ENCODE measurements around the gene LRRC63.
"Not testable (repeated sequence)": the region's sequence is repeated elsewhere in the genome, so short reads cannot be mapped to it uniquely, and the experiment has no call there.

LRRC63 gene

DNA sequence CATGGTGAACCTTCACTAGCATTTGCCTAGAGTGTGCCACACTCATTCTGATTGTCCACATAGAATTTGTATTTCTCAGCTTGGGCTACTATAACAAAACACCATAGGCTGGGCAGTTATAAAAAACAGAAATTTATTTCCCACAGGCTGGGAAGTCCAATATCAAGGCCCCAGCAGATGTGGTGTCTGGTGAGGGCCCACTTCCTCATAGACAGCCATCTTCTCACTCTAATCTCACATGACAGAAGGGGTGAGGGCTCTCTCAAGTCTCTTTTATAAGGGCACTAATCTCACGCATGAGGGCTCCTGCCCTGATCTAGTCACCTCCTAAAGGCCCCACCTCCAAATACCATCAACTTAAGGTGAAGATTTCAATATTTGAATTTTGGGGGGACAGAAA, 53.6 kb downstream of the LRRC63 start:
- Histone ChIP-seq H3K36me3 (ENCODE audit: insufficient read depth, low read length) (no peaks in the 10 kb centered on the region), H2AFZ (ENCODE audit: low read length, unreplicated experiment) (no peak overlapping the region), H3K27ac (ENCODE audit: low read depth, low read length) (no peak overlapping the region), H3K79me2 (ENCODE audit: control insufficient read depth, insufficient read depth, low read length, unreplicated experiment) (no peaks in the 10 kb centered on the region), H3K27me3 (ENCODE audit: insufficient read depth, low read length) (no peaks in the 10 kb centered on the region), H3K4me1 (ENCODE audit: control insufficient read depth, insufficient read depth, low read length, unreplicated experiment) (no peaks in the 10 kb centered on the region), H3K4me3 (ENCODE audit: low read depth, low read length) (no peak overlapping the region)

DNA sequence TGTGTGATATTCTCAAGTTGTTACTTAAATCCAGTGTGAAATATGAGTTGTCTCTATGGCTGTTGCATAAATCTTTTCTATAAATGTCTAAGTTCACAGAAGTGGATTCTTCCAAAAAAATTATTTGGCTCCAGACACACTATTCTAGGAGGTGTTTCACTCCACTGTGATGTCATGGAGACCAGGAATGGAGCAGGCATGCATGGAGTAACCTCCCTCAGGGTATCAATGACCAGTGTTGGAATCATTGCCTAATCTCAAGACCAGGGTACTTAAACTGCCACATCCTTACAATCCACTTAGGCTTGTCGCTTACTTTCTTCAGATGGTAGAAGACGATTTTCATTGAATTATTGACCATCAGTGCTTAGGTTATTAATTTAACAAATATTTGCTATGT, 55.4 kb downstream of the LRRC63 start:
- Histone ChIP-seq H3K27me3 (ENCODE audit: insufficient read depth, low read length) (no peaks in the 10 kb centered on the region), H3K4me1 (ENCODE audit: control insufficient read depth, insufficient read depth, low read length, unreplicated experiment) (no peaks in the 10 kb centered on the region), H3K79me2 (ENCODE audit: control insufficient read depth, insufficient read depth, low read length, unreplicated experiment) (no peaks in the 10 kb centered on the region), H2AFZ (ENCODE audit: low read length, unreplicated experiment) (no peak overlapping the region), H3K27ac (ENCODE audit: low read depth, low read length) (no peak overlapping the region), H3K4me3 (ENCODE audit: low read depth, low read length) (no peak overlapping the region), H3K36me3 (ENCODE audit: insufficient read depth, low read length) (no peaks in the 10 kb centered on the region)

DNA sequence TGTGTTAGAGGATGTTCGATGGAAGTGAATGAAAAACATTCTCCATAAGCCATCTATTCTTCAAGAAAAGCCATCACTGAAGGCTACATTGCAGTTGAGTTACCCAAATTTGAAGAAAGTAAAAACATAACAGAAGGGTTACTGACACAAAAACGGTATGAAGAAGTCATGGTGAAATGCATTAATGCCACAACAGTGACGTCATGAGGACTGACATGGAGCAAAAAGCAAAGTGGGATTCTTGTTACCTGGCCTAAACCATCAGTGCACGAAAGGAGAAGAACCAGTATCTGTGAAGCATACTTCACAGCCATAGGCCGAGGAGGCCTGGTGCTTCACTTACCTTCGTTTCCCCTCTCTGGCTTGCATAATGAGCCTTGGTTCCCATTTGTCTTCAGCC, 58.7 kb downstream of the LRRC63 start:
- no peak overlapping the region for H3K27ac ChIP-seq (ENCODE audit: low read depth, low read length)
- no peaks in the 10 kb centered on the region for H3K36me3 ChIP-seq (ENCODE audit: insufficient read depth, low read length)
- no peaks in the 10 kb centered on the region for H3K4me1 ChIP-seq (ENCODE audit: control insufficient read depth, insufficient read depth, low read length, unreplicated experiment)
- no peaks in the 10 kb centered on the region for H3K79me2 ChIP-seq (ENCODE audit: control insufficient read depth, insufficient read depth, low read length, unreplicated experiment)
- H3K27me3 ChIP-seq (ENCODE audit: insufficient read depth, low read length) = no peaks in the 10 kb centered on the region
- H2AFZ ChIP-seq (ENCODE audit: low read length, unreplicated experiment) = no peak overlapping the region
- H3K4me3 ChIP-seq (ENCODE audit: low read depth, low read length) = no peak overlapping the region

DNA sequence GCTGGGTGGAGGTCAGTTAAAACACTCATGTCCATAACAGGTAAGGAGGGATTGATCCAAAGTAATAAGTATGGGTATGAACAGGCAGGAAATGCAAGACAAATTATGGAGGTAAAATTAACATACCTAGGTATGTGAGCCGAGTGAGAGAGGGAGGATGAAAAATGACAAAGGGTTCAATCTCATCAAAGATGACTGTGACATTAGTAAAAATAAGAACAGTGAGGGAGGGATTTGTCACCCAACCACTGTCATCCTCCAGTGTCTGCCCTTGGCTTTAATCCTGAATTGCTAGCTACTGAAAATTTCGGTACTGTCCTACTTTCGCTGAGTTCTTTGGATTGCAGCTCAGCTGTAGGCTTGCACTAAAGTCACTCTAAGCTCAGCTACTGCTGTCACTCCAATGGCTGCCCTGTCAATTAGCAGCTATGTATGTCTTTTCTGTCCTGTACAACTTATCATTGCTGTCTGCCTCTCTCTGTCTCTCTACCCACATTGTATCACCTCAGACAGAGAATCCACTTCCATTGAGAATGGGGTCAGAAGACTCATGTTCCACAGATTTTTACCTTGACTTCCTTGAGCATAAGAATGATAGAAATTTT, 62.5 kb downstream of the LRRC63 start:
- Histone ChIP-seq H2AFZ (ENCODE audit: low read length, unreplicated experiment) (no peak overlapping the region), H3K27ac (ENCODE audit: low read depth, low read length) (no peak overlapping the region), H3K79me2 (ENCODE audit: control insufficient read depth, insufficient read depth, low read length, unreplicated experiment) (no peaks in the 10 kb centered on the region), H3K36me3 (ENCODE audit: insufficient read depth, low read length) (no peaks in the 10 kb centered on the region), H3K4me3 (ENCODE audit: low read depth, low read length) (no peak overlapping the region), H3K4me1 (ENCODE audit: control insufficient read depth, insufficient read depth, low read length, unreplicated experiment) (no peaks in the 10 kb centered on the region), H3K27me3 (ENCODE audit: insufficient read depth, low read length) (no peaks in the 10 kb centered on the region)

DNA sequence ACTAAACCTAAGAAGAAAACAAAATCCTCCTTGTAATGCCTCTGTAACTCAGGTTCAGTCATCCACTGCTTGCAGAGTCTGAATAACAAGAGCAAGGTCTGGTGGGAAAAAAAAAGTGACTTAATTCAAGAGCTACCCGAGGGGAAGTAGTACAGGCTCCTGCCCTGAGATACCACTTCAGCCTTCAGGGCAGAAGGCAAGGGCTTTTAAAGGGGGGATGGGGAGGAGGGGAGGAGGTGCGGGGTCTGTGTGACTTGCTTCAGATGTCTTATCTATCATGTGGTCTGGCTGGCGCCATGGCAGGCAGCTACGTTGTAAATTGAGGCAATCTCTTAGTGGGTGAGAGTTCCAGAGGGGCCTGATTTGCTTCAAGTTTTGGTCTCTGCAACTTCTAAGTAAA, 66.7 kb downstream of the LRRC63 start:
- Histone ChIP-seq H2AFZ (ENCODE audit: low read length, unreplicated experiment) (no peak overlapping the region), H3K27ac (ENCODE audit: low read depth, low read length) (no peak overlapping the region), H3K4me1 (ENCODE audit: control insufficient read depth, insufficient read depth, low read length, unreplicated experiment) (no peaks in the 10 kb centered on the region), H3K36me3 (ENCODE audit: insufficient read depth, low read length) (no peaks in the 10 kb centered on the region), H3K79me2 (ENCODE audit: control insufficient read depth, insufficient read depth, low read length, unreplicated experiment) (no peaks in the 10 kb centered on the region), H3K4me3 (ENCODE audit: low read depth, low read length) (no peak overlapping the region), H3K27me3 (ENCODE audit: insufficient read depth, low read length) (no peaks in the 10 kb centered on the region)

DNA sequence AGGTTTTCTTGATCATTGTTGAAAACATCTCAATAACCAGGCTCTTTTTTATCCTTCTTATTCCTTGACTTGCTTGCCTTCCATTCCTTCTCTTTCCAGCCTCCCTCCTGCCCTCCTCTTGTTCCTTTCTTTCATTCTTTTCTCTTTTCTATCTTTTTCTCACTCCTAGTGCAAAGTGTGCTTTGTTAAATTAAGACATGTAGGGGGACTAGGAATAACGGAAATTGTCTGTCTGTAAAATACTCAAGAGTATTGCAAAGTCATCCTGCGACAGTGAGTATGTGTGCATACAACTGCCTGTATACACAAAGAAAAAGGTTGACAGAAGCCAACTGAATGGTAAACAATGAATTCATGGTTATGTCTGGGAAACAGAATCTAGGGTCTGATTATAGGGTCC, 70.1 kb downstream of the LRRC63 start:
- Histone ChIP-seq H3K79me2 (ENCODE audit: control insufficient read depth, insufficient read depth, low read length, unreplicated experiment) (no peaks in the 10 kb centered on the region), H3K27me3 (ENCODE audit: insufficient read depth, low read length) (no peaks in the 10 kb centered on the region), H3K36me3 (ENCODE audit: insufficient read depth, low read length) (no peaks in the 10 kb centered on the region), H3K27ac (ENCODE audit: low read depth, low read length) (no peak overlapping the region), H3K4me1 (ENCODE audit: control insufficient read depth, insufficient read depth, low read length, unreplicated experiment) (no peaks in the 10 kb centered on the region), H3K4me3 (ENCODE audit: low read depth, low read length) (no peak overlapping the region), H2AFZ (ENCODE audit: low read length, unreplicated experiment) (no peak overlapping the region)

DNA sequence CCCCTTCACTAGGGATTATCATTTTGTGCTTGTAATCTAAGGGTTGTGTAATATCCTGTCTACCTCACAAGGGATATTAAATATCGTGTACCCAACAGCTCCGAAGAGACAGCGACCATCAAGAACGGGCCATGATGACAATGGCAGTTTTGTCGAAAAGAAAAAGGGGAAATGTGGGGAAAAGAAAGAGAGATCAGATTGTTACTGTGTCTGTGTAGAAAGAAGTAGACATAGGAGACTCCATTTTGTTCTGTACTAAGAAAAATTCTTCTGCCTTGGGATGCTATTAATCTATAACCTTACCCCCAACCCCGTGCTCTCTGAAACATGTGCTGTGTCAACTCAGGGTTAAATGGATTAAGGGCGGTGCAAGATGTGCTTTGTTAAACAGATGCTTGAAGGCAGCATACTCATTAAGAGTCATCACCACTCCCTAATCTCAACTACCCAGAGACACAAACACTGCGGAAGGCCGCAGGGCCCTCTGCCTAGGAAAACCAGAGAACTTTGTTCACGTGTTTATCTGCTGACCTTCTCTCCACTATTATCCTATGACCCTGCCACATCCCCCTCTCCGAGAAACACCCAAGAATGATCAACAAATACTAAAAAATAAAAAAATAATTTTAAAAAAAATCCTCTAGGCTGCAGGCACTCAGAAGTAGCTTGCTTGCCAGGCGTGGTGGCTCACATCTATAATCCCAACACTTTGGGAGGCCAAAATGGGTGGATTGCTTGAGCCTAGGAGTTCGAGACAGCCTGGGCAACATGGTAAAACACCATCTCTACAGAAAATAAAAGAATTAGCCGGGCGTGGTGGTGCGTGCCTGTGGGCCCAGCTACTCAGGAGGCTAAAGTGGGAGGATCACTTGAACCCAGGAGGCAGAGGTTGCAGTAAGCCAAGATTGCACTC, 72.4 kb downstream of the LRRC63 start:
- not testable (repeated sequence) for H3K4me3 ChIP-seq (ENCODE audit: low read depth, low read length); H3K27ac ChIP-seq (ENCODE audit: low read depth, low read length); H3K79me2 ChIP-seq (ENCODE audit: control insufficient read depth, insufficient read depth, low read length, unreplicated experiment); H2AFZ ChIP-seq (ENCODE audit: low read length, unreplicated experiment); H3K36me3 ChIP-seq (ENCODE audit: insufficient read depth, low read length); H3K4me1 ChIP-seq (ENCODE audit: control insufficient read depth, insufficient read depth, low read length, unreplicated experiment); H3K27me3 ChIP-seq (ENCODE audit: insufficient read depth, low read length)

DNA sequence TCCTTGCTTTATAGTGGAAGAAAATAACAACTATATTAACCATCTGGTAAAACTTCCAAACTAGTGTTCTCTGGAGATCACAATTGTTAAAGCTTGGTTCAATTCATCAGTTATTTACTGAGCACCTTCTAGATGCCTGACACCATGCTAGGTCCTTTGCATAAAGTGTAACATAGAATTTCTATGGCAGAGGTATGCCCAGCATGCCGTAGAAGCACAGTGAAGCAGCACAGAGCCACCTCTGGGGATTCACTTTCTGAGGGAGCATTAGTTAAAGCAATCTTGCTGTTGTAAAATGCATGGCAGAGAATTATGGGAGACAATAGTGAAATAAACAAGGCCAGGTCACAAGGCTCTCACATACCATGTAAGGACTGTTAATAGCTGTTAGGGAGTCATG, 75.2 kb downstream of the LRRC63 start:
- H2AFZ ChIP-seq (ENCODE audit: low read length, unreplicated experiment) = no peak overlapping the region
- no peak overlapping the region for H3K4me3 ChIP-seq (ENCODE audit: low read depth, low read length)
- no peaks in the 10 kb centered on the region for H3K4me1 ChIP-seq (ENCODE audit: control insufficient read depth, insufficient read depth, low read length, unreplicated experiment)

DNA sequence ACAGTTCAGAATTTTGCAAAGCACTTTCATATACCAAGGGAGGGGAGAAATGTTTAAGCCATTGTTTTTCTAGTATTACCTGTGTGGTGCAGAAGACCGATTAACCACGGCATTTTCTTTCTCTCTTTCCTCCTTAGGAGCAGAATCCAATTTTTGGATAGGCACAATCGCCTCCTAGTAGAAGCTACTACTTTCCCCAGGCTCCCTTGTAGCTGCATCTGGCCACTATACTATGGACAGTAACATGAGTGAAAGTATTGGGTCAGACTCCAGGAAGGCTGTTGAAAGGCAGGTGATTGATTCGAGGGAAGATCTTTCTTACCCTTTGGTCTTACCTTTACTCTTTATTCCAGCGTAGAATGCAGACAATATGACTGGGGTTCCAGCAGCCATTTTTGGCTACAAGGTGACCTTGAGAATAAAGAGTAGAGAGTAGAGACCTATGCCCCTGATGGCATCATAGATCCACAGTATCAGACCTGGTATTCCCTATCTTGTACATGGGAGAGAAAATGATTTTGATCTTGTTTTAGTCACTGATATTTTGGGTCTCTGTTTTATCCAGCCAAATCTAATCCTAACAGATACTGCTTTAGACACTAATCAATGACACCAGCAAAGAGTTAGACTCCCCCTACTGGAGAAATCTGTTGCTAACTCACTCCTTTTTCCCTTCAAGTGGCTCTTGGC, 77.0 kb downstream of the LRRC63 start:
- Histone ChIP-seq H3K4me1 (ENCODE audit: control insufficient read depth, insufficient read depth, low read length, unreplicated experiment) (no peaks in the 10 kb centered on the region), H3K27ac (ENCODE audit: low read depth, low read length) (no peak overlapping the region), H3K27me3 (ENCODE audit: insufficient read depth, low read length) (no peaks in the 10 kb centered on the region), H2AFZ (ENCODE audit: low read length, unreplicated experiment) (no peak overlapping the region), H3K4me3 (ENCODE audit: low read depth, low read length) (no peak overlapping the region), H3K36me3 (ENCODE audit: insufficient read depth, low read length) (no peaks in the 10 kb centered on the region), H3K79me2 (ENCODE audit: control insufficient read depth, insufficient read depth, low read length, unreplicated experiment) (no peaks in the 10 kb centered on the region)

More for the DNA sequence above, 75.2 kb downstream of the LRRC63 start:
- Histone ChIP-seq H3K79me2 (ENCODE audit: control insufficient read depth, insufficient read depth, low read length, unreplicated experiment) (no peaks in the 10 kb centered on the region), H3K27me3 (ENCODE audit: insufficient read depth, low read length) (no peaks in the 10 kb centered on the region), H3K27ac (ENCODE audit: low read depth, low read length) (no peak overlapping the region), H3K36me3 (ENCODE audit: insufficient read depth, low read length) (no peaks in the 10 kb centered on the region)

DNA sequence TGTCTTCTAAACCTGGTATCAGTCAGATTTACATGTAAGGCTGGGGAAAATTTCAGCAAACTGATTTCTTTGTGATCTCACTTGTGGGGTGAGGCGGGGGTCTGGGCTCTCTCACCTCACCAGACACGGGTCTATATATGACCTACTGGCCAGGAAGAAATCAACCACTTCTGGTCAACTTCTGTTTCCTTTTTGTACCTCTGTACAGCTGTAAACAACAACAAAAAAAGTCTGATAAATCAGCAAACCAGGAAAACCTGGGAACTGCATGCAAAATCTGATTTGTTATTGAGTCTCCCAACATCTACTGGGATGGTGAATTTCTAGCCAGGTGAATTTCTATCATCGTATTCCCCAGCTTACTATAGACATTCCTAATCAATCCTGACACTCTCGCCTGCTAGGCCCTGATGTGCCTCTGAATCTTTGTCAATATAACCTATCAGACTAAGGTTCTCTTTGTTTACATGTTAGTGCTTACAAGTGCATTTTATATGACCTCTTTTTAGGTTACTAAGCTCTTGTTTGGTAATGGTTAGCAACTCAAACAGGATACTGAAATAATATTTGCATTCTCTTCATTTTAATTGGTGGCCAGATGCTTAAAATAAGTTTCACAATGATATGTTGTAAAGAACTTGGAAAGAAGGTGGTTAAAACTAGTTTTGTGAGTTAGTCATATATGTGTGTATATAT, 77.7 kb downstream of the LRRC63 start:
- H3K36me3 ChIP-seq (ENCODE audit: insufficient read depth, low read length) = no peaks in the 10 kb centered on the region
- H3K79me2 ChIP-seq (ENCODE audit: control insufficient read depth, insufficient read depth, low read length, unreplicated experiment) = no peaks in the 10 kb centered on the region
- H3K4me3 ChIP-seq (ENCODE audit: low read depth, low read length) = no peak overlapping the region
- no peaks in the 10 kb centered on the region for H3K27me3 ChIP-seq (ENCODE audit: insufficient read depth, low read length)
- no peak overlapping the region for H3K27ac ChIP-seq (ENCODE audit: low read depth, low read length)
- no peaks in the 10 kb centered on the region for H3K4me1 ChIP-seq (ENCODE audit: control insufficient read depth, insufficient read depth, low read length, unreplicated experiment)
- peak overlapping the region; percentile 37 for H2AFZ ChIP-seq (ENCODE audit: low read length, unreplicated experiment)

Measured in ACC112 (cell line).